Measurements from ENCODE around the gene BNIPL.

DNA sequence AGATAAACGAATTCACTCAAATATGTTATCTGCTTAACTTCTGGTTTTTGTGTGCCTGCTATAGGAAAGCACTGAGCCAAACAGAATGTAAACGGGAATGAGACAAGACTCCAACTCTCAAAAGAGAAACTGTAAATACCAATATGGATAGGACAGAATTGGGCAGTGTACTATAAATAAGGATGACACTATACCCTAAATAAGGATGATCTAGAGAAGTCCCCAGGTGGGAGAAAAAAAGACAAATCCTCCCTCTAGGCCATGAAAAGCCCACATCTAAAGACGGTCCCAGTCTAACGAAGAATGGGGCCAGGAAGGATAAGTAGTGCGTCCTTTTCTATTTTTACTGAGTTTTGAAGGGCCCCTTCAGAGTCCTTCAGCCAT is 32.7 kb downstream of the BNIPL start:
- TF ChIP-seq, protein P1, sequence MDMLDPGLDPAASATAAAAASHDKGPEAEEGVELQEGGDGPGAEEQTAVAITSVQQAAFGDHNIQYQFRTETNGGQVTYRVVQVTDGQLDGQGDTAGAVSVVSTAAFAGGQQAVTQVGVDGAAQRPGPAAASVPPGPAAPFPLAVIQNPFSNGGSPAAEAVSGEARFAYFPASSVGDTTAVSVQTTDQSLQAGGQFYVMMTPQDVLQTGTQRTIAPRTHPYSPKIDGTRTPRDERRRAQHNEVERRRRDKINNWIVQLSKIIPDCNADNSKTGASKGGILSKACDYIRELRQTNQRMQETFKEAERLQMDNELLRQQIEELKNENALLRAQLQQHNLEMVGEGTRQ (IDR thresholded peaks at IDR 0.05; ENCODE audit: low read length), result no peak
- no peak for TF ChIP-seq TAF7 (optimal IDR thresholded peaks at IDR 0.05; ENCODE audit: borderline replicate concordance, low read depth, low read length)
- TF ChIP-seq EP300 (IDR thresholded peaks at IDR 0.05; ENCODE audit: borderline replicate concordance in 1 of 2, low read depth in 2 of 2, low read length in 2 of 2), result no peak
- TF ChIP-seq, protein P2, sequence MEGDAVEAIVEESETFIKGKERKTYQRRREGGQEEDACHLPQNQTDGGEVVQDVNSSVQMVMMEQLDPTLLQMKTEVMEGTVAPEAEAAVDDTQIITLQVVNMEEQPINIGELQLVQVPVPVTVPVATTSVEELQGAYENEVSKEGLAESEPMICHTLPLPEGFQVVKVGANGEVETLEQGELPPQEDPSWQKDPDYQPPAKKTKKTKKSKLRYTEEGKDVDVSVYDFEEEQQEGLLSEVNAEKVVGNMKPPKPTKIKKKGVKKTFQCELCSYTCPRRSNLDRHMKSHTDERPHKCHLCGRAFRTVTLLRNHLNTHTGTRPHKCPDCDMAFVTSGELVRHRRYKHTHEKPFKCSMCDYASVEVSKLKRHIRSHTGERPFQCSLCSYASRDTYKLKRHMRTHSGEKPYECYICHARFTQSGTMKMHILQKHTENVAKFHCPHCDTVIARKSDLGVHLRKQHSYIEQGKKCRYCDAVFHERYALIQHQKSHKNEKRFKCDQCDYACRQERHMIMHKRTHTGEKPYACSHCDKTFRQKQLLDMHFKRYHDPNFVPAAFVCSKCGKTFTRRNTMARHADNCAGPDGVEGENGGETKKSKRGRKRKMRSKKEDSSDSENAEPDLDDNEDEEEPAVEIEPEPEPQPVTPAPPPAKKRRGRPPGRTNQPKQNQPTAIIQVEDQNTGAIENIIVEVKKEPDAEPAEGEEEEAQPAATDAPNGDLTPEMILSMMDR (IDR thresholded peaks at IDR 0.05; ENCODE audit: control extremely low read depth in 1 of 3, insufficient read depth in 1 of 3, low read depth in 1 of 3, low read length in 3 of 3), result no peak
- TF ChIP-seq BACH1 (IDR thresholded peaks at IDR 0.05; ENCODE audit: low read length), result no peak

Measured in H1 (cell line).